SK-N-SH treated with all-trans-retinoic acid at 6 μM for 48 hours (cell line): ENCODE results near the gene TREML2.

Experiments used
- BACH2 ChIP-seq: fragments of 250-450 bp; sonication (Bioruptor Pico); IDR thresholded peaks from 2 replicates; pipeline ENCODE4 v1.9.0; 2021; ENCODE audit warnings: mild to moderate bottlenecking, borderline replicate concordance
- OSR1 ChIP-seq: fragments of 250-450 bp; sonication (Bioruptor Pico); IDR thresholded peaks from 2 replicates; pipeline ENCODE4 v1.8.0; 2022; ENCODE audit warnings: moderate library complexity, mild to moderate bottlenecking, inconsistent platforms
- PPARA ChIP-seq: fragments of 250-450 bp; sonication (Bioruptor Pico); IDR thresholded peaks from 2 replicates; pipeline ENCODE4 v1.5.0; 2020; ENCODE audit warnings: mild to moderate bottlenecking, borderline replicate concordance
- ZC3H10 ChIP-seq: fragments of 250-450 bp; sonication (Bioruptor Pico); IDR thresholded peaks from 2 replicates; pipeline ENCODE4 v1.5.1; 2021; ENCODE audit warnings: mild to moderate bottlenecking, moderate library complexity
- ZFP30 ChIP-seq: fragments of 450-650 bp; formaldehyde crosslinking; IDR thresholded peaks from 2 replicates; pipeline ENCODE4 v1.5.0; 2022; ENCODE audit warnings: mild to moderate bottlenecking, moderate library complexity
- TF ChIP-seq, protein P1 (sequence below): fragments of 250-450 bp; sonication (Bioruptor Pico); IDR thresholded peaks from 2 replicates; pipeline ENCODE4 v1.8.0; 2021; ENCODE audit warnings: low read depth, mild to moderate bottlenecking, moderate library complexity, borderline replicate concordance

DNA sequence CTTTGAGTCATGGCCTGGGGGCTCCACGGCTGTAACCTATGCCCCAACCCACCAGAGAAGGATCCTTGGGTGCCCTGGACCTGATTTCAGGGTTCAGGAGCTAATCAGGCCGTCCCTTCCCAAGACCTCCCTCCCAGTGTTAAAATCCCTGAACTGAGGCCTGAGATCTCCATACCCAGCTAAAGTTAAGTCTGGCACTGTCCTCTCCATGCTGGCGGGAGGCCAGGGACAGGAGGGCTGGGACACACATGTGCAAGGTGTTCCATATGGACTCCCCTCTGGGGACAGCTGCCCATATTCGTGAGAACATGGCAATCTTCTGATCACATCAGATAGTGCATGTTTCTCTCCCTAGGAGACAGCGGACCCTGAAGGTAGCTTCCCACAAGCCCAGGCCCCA is 15.7 kb upstream of the TREML2 start:
- TF ChIP-seq ZC3H10 (no peak), PPARA (CRISPR knock-in tag) (no peak), BACH2 (no peak), OSR1 (CRISPR knock-in tag) (no peak), ZFP30 (CRISPR knock-in tag) (no peak)
- TF ChIP-seq, protein P1, sequence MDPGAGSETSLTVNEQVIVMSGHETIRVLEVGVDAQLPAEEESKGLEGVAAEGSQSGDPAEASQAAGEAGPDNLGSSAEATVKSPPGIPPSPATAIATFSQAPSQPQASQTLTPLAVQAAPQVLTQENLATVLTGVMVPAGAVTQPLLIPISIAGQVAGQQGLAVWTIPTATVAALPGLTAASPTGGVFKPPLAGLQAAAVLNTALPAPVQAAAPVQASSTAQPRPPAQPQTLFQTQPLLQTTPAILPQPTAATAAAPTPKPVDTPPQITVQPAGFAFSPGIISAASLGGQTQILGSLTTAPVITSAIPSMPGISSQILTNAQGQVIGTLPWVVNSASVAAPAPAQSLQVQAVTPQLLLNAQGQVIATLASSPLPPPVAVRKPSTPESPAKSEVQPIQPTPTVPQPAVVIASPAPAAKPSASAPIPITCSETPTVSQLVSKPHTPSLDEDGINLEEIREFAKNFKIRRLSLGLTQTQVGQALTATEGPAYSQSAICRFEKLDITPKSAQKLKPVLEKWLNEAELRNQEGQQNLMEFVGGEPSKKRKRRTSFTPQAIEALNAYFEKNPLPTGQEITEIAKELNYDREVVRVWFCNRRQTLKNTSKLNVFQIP (CRISPR knock-in tag) = no peak
